Nephron (organoid): ENCODE data around the gene KCNQ4.

Experiments
- H3K27ac Mint-ChIP-seq, 3 experiments: 2 replicates each; pipeline ENCODE4 v1.8.0; 2020; ENCODE audit warnings: mixed read lengths in 3 of 3, mild to moderate bottlenecking in 2 of 3, moderate library complexity in 1 of 3
- H3K27me3 Mint-ChIP-seq: 2 replicates; pipeline ENCODE4 v1.8.0; 2021; ENCODE audit warnings: low read depth, mild to moderate bottlenecking, moderate library complexity, mixed read lengths
- H3K36me3 Mint-ChIP-seq: 2 replicates; pipeline ENCODE4 v1.8.0; 2020; ENCODE audit warnings: low read depth, mixed read lengths
- H3K4me1 Mint-ChIP-seq: 2 replicates; pipeline ENCODE4 v1.8.0; 2020; ENCODE audit warnings: mixed read lengths
- H3K4me3 Mint-ChIP-seq, 3 experiments: 2 replicates each; pipeline ENCODE4 v1.8.0; 2020; ENCODE audit warnings: mild to moderate bottlenecking in 3 of 3, mixed read lengths in 3 of 3, moderate library complexity in 2 of 3
- H3K9me3 Mint-ChIP-seq: 2 replicates; pipeline ENCODE4 v1.8.0; 2020; ENCODE audit warnings: mixed read lengths
- CTCF ChIP-seq, 3 experiments: fragments of 200-600 bp; sonication (generic); IDR thresholded peaks; one replicate each; pipeline ENCODE4 v1.5.0; 2021; ENCODE audit warnings: antibody characterized with exemption in 3 of 3; ENCODE audit not compliant: unreplicated experiment in 3 of 3

KCNQ4 gene

GRCh38 chr1:40838045-40838979 lies 54.7 kb downstream of the KCNQ4 start:
- no peak for TF ChIP-seq CTCF (IDR thresholded peaks at IDR 0.05; ENCODE audit: unreplicated experiment in 3 of 3)
- Mint-ChIP-seq H3K27ac (no peak overlapping the region), H3K4me3 (no peak overlapping the region), H3K9me3 (peaks cover 5% of the 10 kb centered on the region), H3K4me1 (peaks cover 4% of the 10 kb centered on the region), H3K27me3 (peaks cover 4% of the 10 kb centered on the region), H3K36me3 (no peaks in the 10 kb centered on the region)

GRCh38 chr1:40838980-40839942 lies 55.7 kb downstream of the KCNQ4 start:
- peaks cover 5% of the 10 kb centered on the region for H3K9me3 Mint-ChIP-seq
- no peak for TF ChIP-seq CTCF (IDR thresholded peaks at IDR 0.05; ENCODE audit: unreplicated experiment in 3 of 3)
- H3K27me3 Mint-ChIP-seq: peaks cover under 1% of the 10 kb centered on the region
- H3K36me3 Mint-ChIP-seq: no peaks in the 10 kb centered on the region
- H3K4me1 Mint-ChIP-seq: peaks cover 4% of the 10 kb centered on the region
- H3K27ac Mint-ChIP-seq: peak overlapping the region; percentile 35 to 68 (median 47)
- H3K4me3 Mint-ChIP-seq: no peak overlapping the region

- peaks cover 4% of the 10 kb centered on the region for H3K4me1 Mint-ChIP-seq
- H3K4me3 Mint-ChIP-seq: no peak overlapping the region
- no peaks in the 10 kb centered on the region for H3K27me3 Mint-ChIP-seq
- TF ChIP-seq CTCF (IDR thresholded peaks at IDR 0.05; ENCODE audit: unreplicated experiment in 3 of 3): no peak
- peak overlapping the region in 1 of 3 experiments; percentile 39 for H3K27ac Mint-ChIP-seq
- no peaks in the 10 kb centered on the region for H3K36me3 Mint-ChIP-seq
- peaks cover 5% of the 10 kb centered on the region for H3K9me3 Mint-ChIP-seq
These were observed 56.4 kb downstream of the KCNQ4 start for GRCh38 chr1:40839943-40840335.

GRCh38 chr1:40840526-40841323 lies 57.1 kb downstream of the KCNQ4 start:
- Mint-ChIP-seq H3K27ac (peak overlapping the region in 2 of 3 experiments; percentile 39 to 77), H3K9me3 (peaks cover 5% of the 10 kb centered on the region), H3K4me1 (peaks cover 4% of the 10 kb centered on the region), H3K27me3 (no peaks in the 10 kb centered on the region), H3K36me3 (no peaks in the 10 kb centered on the region), H3K4me3 (no peak overlapping the region)
- no peak for TF ChIP-seq CTCF (IDR thresholded peaks at IDR 0.05; ENCODE audit: unreplicated experiment in 3 of 3)

GRCh38 chr1:40841602-40842001 lies 58.0 kb downstream of the KCNQ4 start:
- Mint-ChIP-seq H3K36me3 (no peaks in the 10 kb centered on the region), H3K4me1 (peaks cover 4% of the 10 kb centered on the region), H3K27ac (peak overlapping the region in 1 of 3 experiments; percentile 73), H3K9me3 (peaks cover 5% of the 10 kb centered on the region), H3K27me3 (no peaks in the 10 kb centered on the region), H3K4me3 (no peak overlapping the region)
- TF ChIP-seq CTCF (IDR thresholded peaks at IDR 0.05; ENCODE audit: unreplicated experiment in 3 of 3): no peak
